ENCODE results near the gene SMAD6.

Gene SMAD6

GRCh38 chr15:66655511-66655910 lies 46.5 kb upstream of the SMAD6 start:
- no peak for TF ChIP-seq CTCF (IDR thresholded peaks at IDR 0.05; ENCODE audit: low read depth, low read length, missing control alignments)
- no peak overlapping the region for H3K4me3 ChIP-seq (ENCODE audit: low read depth, low read length)
- DNase-seq (ENCODE audit: low read depth) = no peak

- no peak for TF ChIP-seq CTCF (IDR thresholded peaks at IDR 0.05; ENCODE audit: low read depth, low read length, missing control alignments)
- no peak overlapping the region for H3K4me3 ChIP-seq (ENCODE audit: low read depth, low read length)
- DNase-seq (ENCODE audit: low read depth) = no peak
Measured at GRCh38 chr15:66655997-66656396, 46.0 kb upstream of the SMAD6 start.

- no peak overlapping the region for H3K4me3 ChIP-seq (ENCODE audit: low read depth, low read length)
- no peak for TF ChIP-seq CTCF (IDR thresholded peaks at IDR 0.05; ENCODE audit: low read depth, low read length, missing control alignments)
- no peak for DNase-seq (ENCODE audit: low read depth)
Measured at GRCh38 chr15:66657185-66658020, 44.6 kb upstream of the SMAD6 start.

GRCh38 chr15:66658044-66658443 lies 44.0 kb upstream of the SMAD6 start:
- TF ChIP-seq CTCF (IDR thresholded peaks at IDR 0.05; ENCODE audit: low read depth, low read length, missing control alignments) = no peak
- no peak overlapping the region for H3K4me3 ChIP-seq (ENCODE audit: low read depth, low read length)
- no peak for DNase-seq (ENCODE audit: low read depth)

- H3K4me3 ChIP-seq (ENCODE audit: low read depth, low read length) = no peak overlapping the region
- no peak for TF ChIP-seq CTCF (IDR thresholded peaks at IDR 0.05; ENCODE audit: low read depth, low read length, missing control alignments)
- no peak for DNase-seq (ENCODE audit: low read depth)
Measured at GRCh38 chr15:66658855-66659254, 43.2 kb upstream of the SMAD6 start.

GRCh38 chr15:66659384-66659783 lies 42.7 kb upstream of the SMAD6 start:
- no peak for TF ChIP-seq CTCF (IDR thresholded peaks at IDR 0.05; ENCODE audit: low read depth, low read length, missing control alignments)
- no peak for DNase-seq (ENCODE audit: low read depth)
- no peak overlapping the region for H3K4me3 ChIP-seq (ENCODE audit: low read depth, low read length)
